Measurements from ENCODE around the gene PDE6A.

The PDE6A gene

DNA sequence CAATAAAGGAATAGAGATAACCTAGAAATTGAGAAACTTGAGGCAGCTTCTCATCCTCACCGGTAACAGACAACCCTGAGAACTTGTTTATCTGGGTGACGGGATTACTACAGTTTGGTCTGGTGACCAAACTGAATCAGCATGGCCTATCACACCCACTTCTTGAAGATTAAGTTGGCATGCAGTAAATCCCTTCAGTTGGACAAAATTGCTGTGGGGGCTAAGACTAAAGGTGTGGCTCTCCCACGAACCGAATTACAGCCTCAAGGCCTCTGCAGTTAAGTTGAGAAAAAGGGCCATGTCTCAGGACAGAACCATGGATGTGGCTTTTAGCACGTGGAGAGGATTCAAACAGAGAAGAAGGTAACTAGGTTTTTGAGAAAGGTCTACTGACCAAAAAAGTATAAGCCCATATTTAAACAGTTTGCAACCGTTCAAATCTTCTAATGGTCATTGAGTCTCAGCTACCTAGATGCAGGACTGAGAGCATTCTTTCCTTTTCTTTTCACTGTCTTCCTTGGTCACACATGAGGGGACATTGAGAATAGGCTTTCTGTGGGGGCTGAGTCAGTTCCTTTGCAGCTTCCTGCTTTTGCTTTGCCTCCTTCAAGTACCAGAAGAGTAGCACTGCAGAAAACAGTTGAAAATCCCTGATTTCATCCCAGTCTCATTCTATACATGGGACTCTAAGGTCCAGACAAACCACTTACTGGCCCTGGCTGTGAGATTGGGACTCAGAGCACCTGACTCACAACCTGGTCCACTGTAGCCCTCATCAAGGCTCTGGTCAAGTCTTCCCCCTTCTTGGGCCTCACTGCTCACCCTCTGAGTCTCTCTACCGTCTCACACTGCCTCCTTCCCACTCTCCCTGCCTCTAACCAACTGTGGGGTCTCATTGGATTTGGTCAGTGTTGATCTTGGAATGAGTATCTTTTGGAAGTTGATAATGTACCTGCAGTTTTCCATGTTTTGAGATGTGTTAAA, 30.9 kb downstream of the PDE6A start:
- H2BK5ac ChIP-seq (ENCODE audit: low read depth, low read length, poor library complexity, severe bottlenecking) = no peak overlapping the region
- H4K8ac ChIP-seq (ENCODE audit: low read length) = no peak overlapping the region
- H2AK5ac ChIP-seq (ENCODE audit: low read length, severe bottlenecking) = peak overlapping the region; percentile 23
- no peak overlapping the region for H3K4me3 ChIP-seq (ENCODE audit: insufficient read depth in 1 of 2, low read depth in 1 of 2, low read length in 2 of 2)
- H3K27me3 ChIP-seq (ENCODE audit: control insufficient read depth in 1 of 2, insufficient read depth in 1 of 2, low read length in 2 of 2) = peaks cover 0 to 31% of the 10 kb centered on the region in 2 experiments
- WGBS = 85% methylated on average over 5 of the region's 7 CpGs
- H3K23ac ChIP-seq (ENCODE audit: low read length in 2 of 2) = no peak overlapping the region
- no peak overlapping the region for H2BK15ac ChIP-seq (ENCODE audit: low read depth, poor library complexity, severe bottlenecking)
- no peak overlapping the region for H3K4me2 ChIP-seq (ENCODE audit: low read length, poor library complexity, severe bottlenecking)
- peak overlapping the region; percentile 59 for H3K27ac ChIP-seq (ENCODE audit: low read length, poor library complexity, severe bottlenecking)
- H3K79me1 ChIP-seq (replicated peaks; ENCODE audit: low read length, poor library complexity, severe bottlenecking) = no peaks in the 10 kb centered on the region
- H4K91ac ChIP-seq (ENCODE audit: low read length) = no peak overlapping the region
- DNase-seq = no peak
- H3K4me1 ChIP-seq (ENCODE audit: control insufficient read depth, insufficient read depth, low read depth, low read length) = peaks cover 12% of the 10 kb centered on the region
- H3K36me3 ChIP-seq (ENCODE audit: control insufficient read depth in 1 of 2, insufficient read depth in 2 of 2, low read depth in 1 of 2, low read length in 2 of 2) = no peaks in the 10 kb centered on the region
- H3K9me3 ChIP-seq (ENCODE audit: control insufficient read depth, low read length) = no peaks in the 10 kb centered on the region
- H2BK12ac ChIP-seq (ENCODE audit: low read length in 2 of 2) = no peak overlapping the region
- H2AFZ ChIP-seq (ENCODE audit: low read depth, low read length) = no peak overlapping the region
- no peak overlapping the region for H3K4ac ChIP-seq (ENCODE audit: low read depth in 1 of 2, low read length in 2 of 2)
- no peak overlapping the region for H2BK120ac ChIP-seq (ENCODE audit: low read depth, low read length)
- no peak overlapping the region for H3K18ac ChIP-seq (ENCODE audit: low read depth in 1 of 2, low read length in 2 of 2)
- no peak overlapping the region for H3K14ac ChIP-seq (ENCODE audit: low read length in 2 of 2)
- H3K9ac ChIP-seq (ENCODE audit: low read length) = no peak overlapping the region

GRCh38 chr5:149912226-149912871, 32.2 kb downstream of the PDE6A start:
- H3K79me1 ChIP-seq (replicated peaks; ENCODE audit: low read length, poor library complexity, severe bottlenecking) = no peaks in the 10 kb centered on the region
- H2BK15ac ChIP-seq (ENCODE audit: low read depth, poor library complexity, severe bottlenecking) = no peak overlapping the region
- no peak overlapping the region for H3K4me3 ChIP-seq (ENCODE audit: insufficient read depth in 1 of 2, low read depth in 1 of 2, low read length in 2 of 2)
- no peaks in the 10 kb centered on the region for H3K36me3 ChIP-seq (ENCODE audit: control insufficient read depth in 1 of 2, insufficient read depth in 2 of 2, low read depth in 1 of 2, low read length in 2 of 2)
- no peak overlapping the region for H3K23ac ChIP-seq (ENCODE audit: low read length in 2 of 2)
- no peak overlapping the region for H4K91ac ChIP-seq (ENCODE audit: low read length)
- H2AFZ ChIP-seq (ENCODE audit: low read depth, low read length) = no peak overlapping the region
- H2AK5ac ChIP-seq (ENCODE audit: low read length, severe bottlenecking) = no peak overlapping the region
- peaks cover 0 to 36% of the 10 kb centered on the region in 2 experiments for H3K27me3 ChIP-seq (ENCODE audit: control insufficient read depth in 1 of 2, insufficient read depth in 1 of 2, low read length in 2 of 2)
- H3K18ac ChIP-seq (ENCODE audit: low read depth in 1 of 2, low read length in 2 of 2) = no peak overlapping the region
- no peak overlapping the region for H3K4me2 ChIP-seq (ENCODE audit: low read length, poor library complexity, severe bottlenecking)
- no peak overlapping the region for H4K8ac ChIP-seq (ENCODE audit: low read length)
- H2BK120ac ChIP-seq (ENCODE audit: low read depth, low read length) = no peak overlapping the region
- H3K4ac ChIP-seq (ENCODE audit: low read depth in 1 of 2, low read length in 2 of 2) = no peak overlapping the region
- no peaks in the 10 kb centered on the region for H3K9me3 ChIP-seq (ENCODE audit: control insufficient read depth, low read length)
- H3K27ac ChIP-seq (ENCODE audit: low read length, poor library complexity, severe bottlenecking) = no peak overlapping the region
- H2BK5ac ChIP-seq (ENCODE audit: low read depth, low read length, poor library complexity, severe bottlenecking) = no peak overlapping the region
- H3K4me1 ChIP-seq (ENCODE audit: control insufficient read depth, insufficient read depth, low read depth, low read length) = peaks cover 10% of the 10 kb centered on the region
- no peak for DNase-seq
- no peak overlapping the region for H2BK12ac ChIP-seq (ENCODE audit: low read length in 2 of 2)
- H3K9ac ChIP-seq (ENCODE audit: low read length) = no peak overlapping the region
- 90% methylated on average over 3 of the region's 3 CpGs for WGBS
- H3K14ac ChIP-seq (ENCODE audit: low read length in 2 of 2) = no peak overlapping the region

DNA sequence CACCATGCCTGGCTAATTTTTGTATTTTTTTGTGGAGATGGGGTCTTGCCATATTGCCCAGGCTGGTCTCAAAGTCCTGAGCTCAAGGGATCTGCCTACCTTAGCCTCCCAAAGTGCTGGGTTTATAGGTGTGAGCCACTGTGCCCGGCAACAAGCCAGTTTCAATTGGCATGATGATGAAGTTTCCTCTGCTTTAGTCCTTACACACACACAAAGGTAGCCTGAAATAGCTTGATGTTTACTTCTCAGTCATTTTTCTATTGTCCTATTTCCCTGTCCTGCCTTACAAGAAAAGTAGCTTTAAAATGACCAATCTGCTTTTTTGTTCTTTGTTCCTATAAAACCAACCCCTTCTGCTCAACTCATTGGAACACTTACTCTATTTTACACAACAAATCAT, 33.6 kb downstream of the PDE6A start:
- Histone ChIP-seq H3K79me1 (replicated peaks; ENCODE audit: low read length, poor library complexity, severe bottlenecking) (no peaks in the 10 kb centered on the region), H3K23ac (ENCODE audit: low read length in 2 of 2) (no peak overlapping the region), H4K91ac (ENCODE audit: low read length) (no peak overlapping the region), H4K8ac (ENCODE audit: low read length) (no peak overlapping the region), H2BK15ac (ENCODE audit: low read depth, poor library complexity, severe bottlenecking) (no peak overlapping the region), H3K9ac (ENCODE audit: low read length) (no peak overlapping the region), H3K4me3 (ENCODE audit: insufficient read depth in 1 of 2, low read depth in 1 of 2, low read length in 2 of 2) (no peak overlapping the region), H3K4ac (ENCODE audit: low read depth in 1 of 2, low read length in 2 of 2) (no peak overlapping the region), H2BK120ac (ENCODE audit: low read depth, low read length) (no peak overlapping the region), H2AFZ (ENCODE audit: low read depth, low read length) (no peak overlapping the region), H3K4me1 (ENCODE audit: control insufficient read depth, insufficient read depth, low read depth, low read length) (peaks cover 10% of the 10 kb centered on the region), H3K36me3 (ENCODE audit: control insufficient read depth in 1 of 2, insufficient read depth in 2 of 2, low read depth in 1 of 2, low read length in 2 of 2) (no peaks in the 10 kb centered on the region), H3K14ac (ENCODE audit: low read length in 2 of 2) (no peak overlapping the region), H3K9me3 (ENCODE audit: control insufficient read depth, low read length) (no peaks in the 10 kb centered on the region), H3K27ac (ENCODE audit: low read length, poor library complexity, severe bottlenecking) (no peak overlapping the region), H2BK5ac (ENCODE audit: low read depth, low read length, poor library complexity, severe bottlenecking) (no peak overlapping the region), H2BK12ac (ENCODE audit: low read length in 2 of 2) (no peak overlapping the region), H3K4me2 (ENCODE audit: low read length, poor library complexity, severe bottlenecking) (no peak overlapping the region), H3K27me3 (ENCODE audit: control insufficient read depth in 1 of 2, insufficient read depth in 1 of 2, low read length in 2 of 2) (peaks cover 0 to 37% of the 10 kb centered on the region in 2 experiments), H2AK5ac (ENCODE audit: low read length, severe bottlenecking) (no peak overlapping the region), H3K18ac (ENCODE audit: low read depth in 1 of 2, low read length in 2 of 2) (no peak overlapping the region)
- DNase-seq = no peak
- WGBS = 95% methylated on average over 1 of the region's 1 CpG

DNA sequence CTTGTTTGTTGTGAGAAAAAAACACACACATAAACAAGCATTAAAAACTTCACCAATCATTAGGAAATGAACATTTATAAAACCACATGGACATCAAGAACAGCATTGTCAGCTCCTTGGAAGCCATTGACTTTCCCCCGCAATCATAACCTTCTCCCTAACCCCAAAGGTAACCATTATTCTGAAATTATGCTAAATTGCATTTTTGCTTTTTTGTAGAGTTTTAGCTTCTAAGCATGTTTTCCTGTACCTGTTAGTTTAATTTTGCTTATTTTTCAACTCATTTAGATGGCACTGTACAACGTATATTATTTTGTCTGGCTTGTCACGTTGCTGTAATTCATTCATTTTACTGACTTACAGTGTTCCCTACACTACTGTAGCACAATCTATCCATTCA, 36.8 kb downstream of the PDE6A start:
- Histone ChIP-seq H3K27ac (ENCODE audit: low read length, poor library complexity, severe bottlenecking) (no peak overlapping the region), H2BK120ac (ENCODE audit: low read depth, low read length) (no peak overlapping the region), H3K23ac (ENCODE audit: low read length in 2 of 2) (no peak overlapping the region), H4K91ac (ENCODE audit: low read length) (no peak overlapping the region), H2BK15ac (ENCODE audit: low read depth, poor library complexity, severe bottlenecking) (no peak overlapping the region), H3K18ac (ENCODE audit: low read depth in 1 of 2, low read length in 2 of 2) (no peak overlapping the region), H3K4ac (ENCODE audit: low read depth in 1 of 2, low read length in 2 of 2) (no peak overlapping the region), H3K14ac (ENCODE audit: low read length in 2 of 2) (no peak overlapping the region), H3K9me3 (ENCODE audit: control insufficient read depth, low read length) (no peaks in the 10 kb centered on the region), H3K36me3 (ENCODE audit: control insufficient read depth in 1 of 2, insufficient read depth in 2 of 2, low read depth in 1 of 2, low read length in 2 of 2) (no peaks in the 10 kb centered on the region), H3K4me1 (ENCODE audit: control insufficient read depth, insufficient read depth, low read depth, low read length) (peaks cover 3% of the 10 kb centered on the region), H3K4me3 (ENCODE audit: insufficient read depth in 1 of 2, low read depth in 1 of 2, low read length in 2 of 2) (no peak overlapping the region), H4K8ac (ENCODE audit: low read length) (no peak overlapping the region), H2AK5ac (ENCODE audit: low read length, severe bottlenecking) (no peak overlapping the region), H3K9ac (ENCODE audit: low read length) (no peak overlapping the region), H2AFZ (ENCODE audit: low read depth, low read length) (no peak overlapping the region), H2BK5ac (ENCODE audit: low read depth, low read length, poor library complexity, severe bottlenecking) (no peak overlapping the region), H3K4me2 (ENCODE audit: low read length, poor library complexity, severe bottlenecking) (no peak overlapping the region), H3K79me1 (replicated peaks; ENCODE audit: low read length, poor library complexity, severe bottlenecking) (no peaks in the 10 kb centered on the region), H3K27me3 (ENCODE audit: control insufficient read depth in 1 of 2, insufficient read depth in 1 of 2, low read length in 2 of 2) (peaks cover 0 to 50% of the 10 kb centered on the region in 2 experiments), H2BK12ac (ENCODE audit: low read length in 2 of 2) (no peak overlapping the region)
- WGBS = 76% methylated on average over 2 of the region's 3 CpGs
- no peak for DNase-seq

Measured in mesenchymal stem cell (in vitro differentiated cells and primary cell).